Spleen (tissue), 7 donors: ENCODE measurements around the gene ALDH1L1.

ENCODE experiments used
- CTCF ChIP-seq, 11 experiments: fragments of 200-600 bp in 7 of 11; fragments of 450-650 bp in 4 of 11; sonication (generic) in 4 of 11; IDR thresholded peaks in 8 of 11; conservative IDR thresholded peaks in 3 of 11; 1 replicate in 7 of 11; 2 replicates in 4 of 11; pipeline versions ENCODE4 v1.4.0 to v1.8.0; 2016 to 2021; ENCODE audit warnings: antibody characterized with exemption in 11 of 11, inconsistent platforms in 4 of 11, mild to moderate bottlenecking in 1 of 11
- POLR2A ChIP-seq, 3 donors: fragments of 450-650 bp; IDR thresholded peaks; one replicate each; pipeline ENCODE4 v1.5.1; 2017; ENCODE audit warnings: antibody characterized with exemption in 3 of 3, mild to moderate bottlenecking in 1 of 3
- POLR2AphosphoS5 ChIP-seq, 3 donors: sonication (generic); formaldehyde crosslinking; IDR thresholded peaks; one replicate each; pipeline ENCODE4 v1.5.1; 2017; ENCODE audit warnings: antibody characterized with exemption in 3 of 3
- donor health status: DM: no; HTN: no; CAD: no; lungs with moderate emphysema.
- donor health status: DM: no; HTN: no; CAD: no.
- donor health status: DM: no; HTN: no; CAD: no.

- TF ChIP-seq CTCF (IDR thresholded peaks at IDR 0.05 in 8 of 11, conservative IDR thresholded peaks at IDR 0.05 in 3 of 11), result no peak
- TF ChIP-seq POLR2AphosphoS5 (IDR thresholded peaks at IDR 0.05), result no peak
- no peak for TF ChIP-seq POLR2A (IDR thresholded peaks at IDR 0.05)
Measured at GRCh38 chr3:126156468-126156867, 23.9 kb downstream of the ALDH1L1 start.
